Measurements from ENCODE around the gene SLC25A45. TPM values are rescaled to one million over a fixed set of nuclear protein-coding genes. Genes with fewer than 3 reads are reported as not detected.
"Not testable (repeated sequence)": the region's sequence is repeated elsewhere in the genome, so short reads cannot be mapped to it uniquely, and the experiment has no call there.

SLC25A45 gene
- polyA plus RNA-seq, 1 donor (not counting 4 experiments of a cell fraction or from before 2014, with no cell fraction given), result 0.20 TPM

DNA sequence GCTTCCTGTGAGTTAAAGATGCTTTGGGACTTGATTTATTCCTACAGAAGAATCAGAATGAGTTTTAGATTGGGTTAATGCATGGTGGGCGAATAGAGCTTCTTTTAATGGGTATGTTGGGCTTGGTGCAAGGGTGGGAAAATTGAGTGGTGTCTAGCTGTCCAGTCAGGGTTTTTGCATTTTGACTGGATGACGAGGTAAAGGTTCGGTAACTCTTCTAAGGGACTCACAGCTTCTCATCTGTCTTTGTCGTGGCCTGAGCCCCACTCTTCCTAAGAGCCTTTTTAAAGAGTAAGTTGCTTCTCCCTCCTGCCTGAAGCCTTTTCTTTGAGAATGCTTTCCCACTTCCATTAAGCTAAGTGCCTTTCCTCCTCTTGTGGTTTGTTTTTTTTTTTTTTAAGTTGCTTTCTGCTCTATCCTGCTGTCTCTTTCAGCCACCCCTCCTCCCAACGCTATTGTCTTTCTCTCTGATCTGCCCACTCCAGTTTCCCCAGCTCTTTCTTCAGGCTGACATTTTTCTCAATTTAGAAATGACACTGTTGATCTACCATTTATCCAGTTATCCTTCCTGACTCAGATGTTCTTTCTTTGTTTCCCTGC is 47.6 kb downstream of the SLC25A45 start:
- peak overlapping the region; percentile 97 for H3K9ac ChIP-seq (ENCODE audit: control insufficient read depth, extremely low read depth, insufficient read depth, low read length)
- H3K4me2 ChIP-seq (ENCODE audit: control insufficient read depth, extremely low read depth, insufficient read depth, low read depth, low read length), result peak overlapping the region; percentile 87
- H3K36me3 ChIP-seq (ENCODE audit: control insufficient read depth in 2 of 2, extremely low read depth in 1 of 2, insufficient read depth in 2 of 2, low read length in 2 of 2), result peaks cover 3 to 4% of the 10 kb centered on the region in 2 experiments
- FAIRE-seq, result no peak
- no peaks in the 10 kb centered on the region for H3K9me3 ChIP-seq (ENCODE audit: control insufficient read depth, low read depth, low read length)
- peak overlapping the region; percentile 93 to 98 (median 96) for H3K4me3 ChIP-seq (ENCODE audit: control insufficient read depth in 2 of 3, extremely low read depth in 1 of 3, insufficient read depth in 2 of 3, low read depth in 1 of 3, low read length in 3 of 3)
- H4K20me1 ChIP-seq (ENCODE audit: control insufficient read depth, extremely low read depth, insufficient read depth, low read length), result no peaks in the 10 kb centered on the region
- peak overlapping the region; percentile 85 for H3K27ac ChIP-seq (ENCODE audit: control insufficient read depth, insufficient read depth, low read length)
- H3K79me2 ChIP-seq (ENCODE audit: control insufficient read depth, insufficient read depth, low read length), result peaks cover 54% of the 10 kb centered on the region
- dilution Hi-C loops (cut with MboI; ENCODE audit: extremely low pct_ligation_motif_present, low sequenced_read_pairs), result no loop called here
- H3K27me3 ChIP-seq (ENCODE audit: control insufficient read depth, extremely low read depth, insufficient read depth, low read length), result no peaks in the 10 kb centered on the region
- TF ChIP-seq EZH2 (IDR thresholded peaks at IDR 0.05; ENCODE audit: low read length) (no peak), CTCF (optimal IDR thresholded peaks at IDR 0.05 in 1 of 3, IDR thresholded peaks at IDR 0.05 in 1 of 3, conservative IDR thresholded peaks at IDR 0.05 in 1 of 3; ENCODE audit: extremely low read depth in 1 of 3, insufficient read depth in 2 of 3, low read length in 3 of 3) (no peak)
- DNase-seq (ENCODE audit: low read depth, low spot score), result no peak
- H3K9me1 ChIP-seq (ENCODE audit: control insufficient read depth, extremely low read depth, insufficient read depth, low read length), result no peaks in the 10 kb centered on the region
- H2AFZ ChIP-seq (ENCODE audit: control insufficient read depth, low read length), result no peak overlapping the region
- peaks cover 13% of the 10 kb centered on the region for H3K4me1 ChIP-seq (ENCODE audit: control insufficient read depth, extremely low read depth, insufficient read depth, low read length)

DNA sequence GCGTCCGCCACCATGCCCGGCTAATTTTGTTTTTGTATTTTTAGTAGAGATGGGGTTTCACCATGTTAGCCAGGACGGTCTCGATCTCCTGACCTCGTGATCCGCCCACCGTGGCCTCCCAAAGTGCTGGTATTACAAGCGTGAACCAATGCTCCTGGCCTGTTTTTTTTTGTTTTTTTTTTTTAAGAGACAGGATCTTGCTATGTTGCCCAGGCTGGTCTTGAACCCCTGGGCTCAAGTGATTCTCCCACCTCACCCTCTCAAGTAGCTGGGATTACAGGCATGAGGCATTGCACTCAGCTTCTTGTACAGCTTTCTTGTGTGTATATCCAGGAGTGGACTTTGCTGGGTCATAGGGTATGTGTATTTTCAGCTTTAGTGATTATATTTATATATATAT is 49.9 kb downstream of the SLC25A45 start:
- H3K9me1 ChIP-seq (ENCODE audit: control insufficient read depth, extremely low read depth, insufficient read depth, low read length); H3K4me2 ChIP-seq (ENCODE audit: control insufficient read depth, extremely low read depth, insufficient read depth, low read depth, low read length); H4K20me1 ChIP-seq (ENCODE audit: control insufficient read depth, extremely low read depth, insufficient read depth, low read length); dilution Hi-C loops (cut with MboI; ENCODE audit: extremely low pct_ligation_motif_present, low sequenced_read_pairs); H2AFZ ChIP-seq (ENCODE audit: control insufficient read depth, low read length); H3K9ac ChIP-seq (ENCODE audit: control insufficient read depth, extremely low read depth, insufficient read depth, low read length); H3K4me3 ChIP-seq (ENCODE audit: control insufficient read depth in 2 of 3, extremely low read depth in 1 of 3, insufficient read depth in 2 of 3, low read depth in 1 of 3, low read length in 3 of 3); H3K36me3 ChIP-seq (ENCODE audit: control insufficient read depth in 2 of 2, extremely low read depth in 1 of 2, insufficient read depth in 2 of 2, low read length in 2 of 2); DNase-seq (ENCODE audit: low read depth, low spot score); FAIRE-seq; H3K27ac ChIP-seq (ENCODE audit: control insufficient read depth, insufficient read depth, low read length); H3K27me3 ChIP-seq (ENCODE audit: control insufficient read depth, extremely low read depth, insufficient read depth, low read length); H3K9me3 ChIP-seq (ENCODE audit: control insufficient read depth, low read depth, low read length): not testable (repeated sequence)
- Histone ChIP-seq H3K4me1 (ENCODE audit: control insufficient read depth, extremely low read depth, insufficient read depth, low read length) (peaks cover 15% of the 10 kb centered on the region), H3K79me2 (ENCODE audit: control insufficient read depth, insufficient read depth, low read length) (peaks cover 37% of the 10 kb centered on the region)

DNA sequence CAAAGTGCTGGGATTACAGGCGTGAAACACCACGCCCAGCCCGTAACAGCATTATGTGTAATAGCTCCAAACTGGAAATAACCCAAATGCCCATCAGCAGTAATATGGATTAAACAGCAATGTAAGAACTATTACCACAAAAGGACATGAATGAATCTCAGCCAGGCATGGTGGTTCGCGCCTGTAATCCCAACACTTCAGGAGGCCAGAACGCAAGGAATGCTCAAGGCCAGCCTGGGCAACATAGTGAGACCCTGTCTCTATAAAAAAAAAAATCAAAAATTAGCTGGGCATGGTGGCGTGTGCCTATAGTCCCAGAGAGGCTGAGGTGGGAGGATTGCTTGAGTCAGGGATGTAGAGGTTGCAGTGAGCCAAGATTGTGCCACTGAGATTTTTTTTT is 51.9 kb downstream of the SLC25A45 start:
- H3K9me3 ChIP-seq (ENCODE audit: control insufficient read depth, low read depth, low read length), result no peaks in the 10 kb centered on the region
- H3K9me1 ChIP-seq (ENCODE audit: control insufficient read depth, extremely low read depth, insufficient read depth, low read length), result no peaks in the 10 kb centered on the region
- dilution Hi-C loops (cut with MboI; ENCODE audit: extremely low pct_ligation_motif_present, low sequenced_read_pairs), result no loop called here
- no peaks in the 10 kb centered on the region for H4K20me1 ChIP-seq (ENCODE audit: control insufficient read depth, extremely low read depth, insufficient read depth, low read length)
- no peak overlapping the region for H3K4me2 ChIP-seq (ENCODE audit: control insufficient read depth, extremely low read depth, insufficient read depth, low read depth, low read length)
- H3K9ac ChIP-seq (ENCODE audit: control insufficient read depth, extremely low read depth, insufficient read depth, low read length), result no peak overlapping the region
- FAIRE-seq (no peak), DNase-seq (ENCODE audit: low read depth, low spot score) (no peak)
- TF ChIP-seq CTCF (optimal IDR thresholded peaks at IDR 0.05 in 1 of 3, IDR thresholded peaks at IDR 0.05 in 1 of 3, conservative IDR thresholded peaks at IDR 0.05 in 1 of 3; ENCODE audit: extremely low read depth in 1 of 3, insufficient read depth in 2 of 3, low read length in 3 of 3), result no peak
- no peak for TF ChIP-seq EZH2 (IDR thresholded peaks at IDR 0.05; ENCODE audit: low read length)
- H2AFZ ChIP-seq (ENCODE audit: control insufficient read depth, low read length), result no peak overlapping the region
- H3K4me3 ChIP-seq (ENCODE audit: control insufficient read depth in 2 of 3, extremely low read depth in 1 of 3, insufficient read depth in 2 of 3, low read depth in 1 of 3, low read length in 3 of 3), result no peak overlapping the region
- H3K27me3 ChIP-seq (ENCODE audit: control insufficient read depth, extremely low read depth, insufficient read depth, low read length), result no peaks in the 10 kb centered on the region
- no peaks in the 10 kb centered on the region for H3K36me3 ChIP-seq (ENCODE audit: control insufficient read depth in 2 of 2, extremely low read depth in 1 of 2, insufficient read depth in 2 of 2, low read length in 2 of 2)
- no peak overlapping the region for H3K27ac ChIP-seq (ENCODE audit: control insufficient read depth, insufficient read depth, low read length)
- peaks cover 19% of the 10 kb centered on the region for H3K79me2 ChIP-seq (ENCODE audit: control insufficient read depth, insufficient read depth, low read length)
- peaks cover 15% of the 10 kb centered on the region for H3K4me1 ChIP-seq (ENCODE audit: control insufficient read depth, extremely low read depth, insufficient read depth, low read length)

Measured in keratinocyte (primary cell).